Esophagus (tissue), 2 donors: Measurements from ENCODE around the gene MCUB. TPM values are rescaled to one million over a fixed set of nuclear protein-coding genes. Genes with fewer than 3 reads are reported as not detected.
"Not testable (repeated sequence)": the region's sequence is repeated elsewhere in the genome, so short reads cannot be mapped to it uniquely, and the experiment has no call there.

Source experiments
- H3K27ac ChIP-seq, 2 donors: one replicate each; pipeline ENCODE4 v1.5.1; 2013; ENCODE audit warnings: low read depth in 2 of 2, mild to moderate bottlenecking in 2 of 2, inconsistent platforms in 1 of 2, low read length in 1 of 2, moderate library complexity in 1 of 2
- H3K27me3 ChIP-seq, 2 donors: one replicate each; pipeline ENCODE4 v1.6.1; 2013; ENCODE audit warnings: low read length in 2 of 2, control low read depth in 1 of 2, mild to moderate bottlenecking in 1 of 2; ENCODE audit not compliant: insufficient read depth in 2 of 2, control insufficient read depth in 1 of 2
- H3K36me3 ChIP-seq, 2 donors: one replicate each; pipeline ENCODE4 v1.6.1; 2013; ENCODE audit warnings: low read length in 1 of 2; ENCODE audit not compliant: control insufficient read depth in 2 of 2, insufficient read depth in 2 of 2
- H3K4me1 ChIP-seq, 2 donors: one replicate each; pipeline ENCODE4 v1.6.1; 2013; ENCODE audit warnings: low read length in 1 of 2; ENCODE audit not compliant: control insufficient read depth in 2 of 2, insufficient read depth in 2 of 2
- H3K4me3 ChIP-seq, 2 donors: one replicate each; pipeline ENCODE4 v1.5.1; 2013; ENCODE audit warnings: low read length in 2 of 2, mild to moderate bottlenecking in 2 of 2, low read depth in 1 of 2, moderate library complexity in 1 of 2
- H3K9me3 ChIP-seq, 2 donors: one replicate each; pipeline ENCODE4 v1.6.1; 2013; ENCODE audit warnings: mild to moderate bottlenecking in 2 of 2, low read depth in 1 of 2, low read length in 1 of 2, moderate library complexity in 1 of 2; ENCODE audit not compliant: control insufficient read depth in 2 of 2, insufficient read depth in 1 of 2
- WGBS, 2 donors: extraction: QIAGEN DNeasy Blood & Tissue Kit; methylation state at CpG; one replicate each; pipeline ENCODE4 v1.1.7; 2013; 5-methylcytosine and 5-hydroxymethylcytosine counted together
- polyA plus RNA-seq, 2 donors: library from polyadenylated mRNA; stranded (reverse); fragments of 200-250 nt; gene quantifications; one replicate each; pipeline ENCODE4 v1.2.3, GENCODE V29; 2013
- donor health status: healthy with polysubstance abuse.
- donor health status: Bipolar disorder and iron deficiency.

Gene MCUB, protein sequence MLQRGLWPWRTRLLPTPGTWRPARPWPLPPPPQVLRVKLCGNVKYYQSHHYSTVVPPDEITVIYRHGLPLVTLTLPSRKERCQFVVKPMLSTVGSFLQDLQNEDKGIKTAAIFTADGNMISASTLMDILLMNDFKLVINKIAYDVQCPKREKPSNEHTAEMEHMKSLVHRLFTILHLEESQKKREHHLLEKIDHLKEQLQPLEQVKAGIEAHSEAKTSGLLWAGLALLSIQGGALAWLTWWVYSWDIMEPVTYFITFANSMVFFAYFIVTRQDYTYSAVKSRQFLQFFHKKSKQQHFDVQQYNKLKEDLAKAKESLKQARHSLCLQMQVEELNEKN
- 1 to 10 TPM; 4.3 to 9.4 TPM for polyA plus RNA-seq

DNA sequence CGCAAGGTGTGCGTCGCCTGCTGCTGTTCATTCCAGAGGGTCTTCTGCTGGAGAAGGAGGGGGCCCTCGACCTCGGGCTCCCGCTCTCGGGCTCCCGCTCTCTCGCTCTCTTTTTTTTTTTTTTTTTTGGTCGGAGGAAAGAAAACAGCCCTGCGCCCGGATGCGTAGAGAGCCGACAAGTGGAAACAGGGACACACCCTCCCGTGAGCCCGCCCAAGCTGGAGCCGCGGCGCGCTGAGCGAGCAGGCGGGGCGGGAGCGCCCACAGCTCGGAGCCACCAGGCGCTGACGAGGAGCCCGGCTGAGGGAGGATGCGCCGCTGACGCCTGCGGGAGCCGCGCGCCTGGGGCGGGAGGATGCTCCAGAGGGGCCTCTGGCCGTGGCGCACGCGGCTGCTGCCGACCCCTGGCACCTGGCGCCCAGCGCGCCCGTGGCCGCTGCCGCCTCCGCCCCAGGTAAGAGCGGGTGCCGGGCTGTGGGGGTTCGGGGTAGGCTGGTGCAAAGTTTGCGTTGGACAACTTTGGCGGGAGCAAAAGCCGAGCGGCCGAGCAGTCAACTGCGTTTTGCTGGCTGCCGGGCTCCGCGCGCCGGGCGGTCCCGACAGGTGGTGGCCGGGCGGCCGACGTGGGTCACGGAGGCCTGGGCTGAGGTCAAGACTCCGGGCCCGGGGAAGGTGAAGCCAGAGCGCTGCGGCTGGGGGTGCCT lies at the start of gene MCUB:
Gene MCUB, plus strand, starts transcription at position 264 of the 704 bp plus-strand sequence. Its CDS starts 92 bp downstream, at position 356.
- no peaks in the 10 kb centered on the region for H3K36me3 ChIP-seq
- H3K27ac ChIP-seq, result peak within 1 kb of the TSS; percentile 93 to 97
- no peaks in the 10 kb centered on the region for H3K4me1 ChIP-seq
- WGBS, 2 donors, result 0 to 1% methylated on average over 59 to 73 of the region's 73 CpGs
- H3K9me3 ChIP-seq, result peaks cover 0 to 3% of the 10 kb centered on the region in 2 donors
- H3K4me3 ChIP-seq, result peak within 1 kb of the TSS; percentile 68 to 74
- no peaks in the 10 kb centered on the region for H3K27me3 ChIP-seq

DNA sequence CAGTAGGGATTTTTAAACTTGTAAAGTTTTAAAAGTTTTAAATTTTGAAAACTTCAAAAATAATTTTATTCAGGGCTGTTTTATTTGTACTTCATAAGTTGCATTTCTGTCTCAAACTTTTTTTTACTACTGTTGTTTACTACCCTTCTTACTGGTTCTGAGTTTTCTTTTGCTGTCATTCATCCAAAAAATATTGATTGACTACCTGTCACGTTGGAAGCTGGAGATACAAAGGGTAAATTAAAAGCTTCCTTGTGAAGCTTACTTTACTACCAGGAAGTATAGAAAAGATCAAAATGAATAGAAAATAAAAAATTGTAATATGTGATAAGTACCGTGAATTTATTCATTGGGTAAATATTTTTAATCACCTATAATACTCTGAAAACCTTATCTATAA lies 49.4 kb upstream of the MCUB start:
- Histone ChIP-seq H3K27ac (no peak overlapping the region), H3K27me3 (no peaks in the 10 kb centered on the region), H3K4me1 (no peaks in the 10 kb centered on the region), H3K9me3 (no peaks in the 10 kb centered on the region), H3K36me3 (peaks cover 0 to 5% of the 10 kb centered on the region in 2 donors), H3K4me3 (no peak overlapping the region)
- WGBS, 2 donors, result 54 to 69% methylated on average over 2 of the region's 2 CpGs

DNA sequence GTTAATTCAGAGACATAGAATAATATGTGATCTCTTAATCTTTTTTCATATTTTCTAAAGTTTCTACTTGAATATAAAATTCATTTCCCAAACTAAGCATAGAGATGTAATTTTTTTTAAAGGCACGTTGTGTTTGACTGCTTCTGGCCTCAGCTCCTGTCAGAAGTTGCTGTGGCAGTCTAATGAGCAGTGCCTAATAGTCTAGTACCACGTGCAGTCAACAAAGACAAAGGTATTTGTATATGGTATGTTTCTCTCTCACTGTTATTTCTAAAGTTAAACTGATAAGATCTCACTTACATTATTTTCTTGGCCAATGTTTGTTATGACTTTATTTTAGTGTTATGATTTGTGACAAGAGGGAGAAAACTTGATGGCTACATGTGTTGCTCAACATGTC lies 48.6 kb upstream of the MCUB start:
- no peak overlapping the region for H3K27ac ChIP-seq
- no peak overlapping the region for H3K4me3 ChIP-seq
- H3K36me3 ChIP-seq, result peaks cover 0 to 5% of the 10 kb centered on the region in 2 donors
- WGBS, 2 donors, result 52 to 57% methylated on average over 2 of the region's 2 CpGs
- no peaks in the 10 kb centered on the region for H3K4me1 ChIP-seq
- H3K27me3 ChIP-seq, result no peaks in the 10 kb centered on the region
- H3K9me3 ChIP-seq, result no peaks in the 10 kb centered on the region

DNA sequence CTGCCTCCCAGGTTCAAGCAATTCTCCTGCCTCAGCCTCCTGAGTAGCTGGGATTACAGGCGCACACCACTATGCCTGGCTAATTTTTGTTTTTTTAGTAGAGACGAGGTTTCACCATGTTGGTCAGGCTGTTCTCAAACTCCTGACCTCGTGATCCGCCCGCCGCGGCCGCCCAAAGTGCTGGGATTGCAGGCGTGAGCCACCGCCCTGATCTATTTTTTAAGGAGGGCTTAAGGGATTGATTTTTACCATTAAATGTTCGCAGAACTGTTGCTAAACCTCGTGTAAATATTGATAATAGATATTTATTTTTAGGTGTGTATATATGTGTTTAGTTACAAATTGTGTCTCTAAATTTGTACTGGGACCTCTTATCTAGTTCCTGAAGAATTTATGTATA lies 46.7 kb upstream of the MCUB start:
- WGBS, 2 donors, result 97% methylated on average over 12 of the region's 12 CpGs
- not testable (repeated sequence) for H3K4me3 ChIP-seq, H3K36me3 ChIP-seq

DNA sequence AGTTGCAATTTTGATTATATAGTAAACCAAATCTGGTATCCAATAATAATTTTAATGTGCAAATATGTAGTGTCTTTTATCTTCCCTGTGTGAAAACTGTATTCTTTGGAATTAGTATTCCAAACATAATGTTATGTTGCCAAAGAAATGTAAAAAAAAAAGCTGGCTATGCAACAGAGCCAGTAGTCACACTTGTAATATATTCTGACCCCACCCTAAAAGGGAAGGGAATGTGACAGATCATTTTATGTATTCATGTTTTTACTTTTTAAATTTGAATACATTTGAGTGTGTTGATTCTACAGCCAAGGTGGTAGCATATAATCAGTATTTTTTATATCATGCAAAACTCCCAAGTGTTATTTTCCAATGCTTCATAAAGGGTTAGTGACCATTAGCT lies 27.9 kb upstream of the MCUB start:
- no peaks in the 10 kb centered on the region for H3K27me3 ChIP-seq
- peaks cover 6 to 11% of the 10 kb centered on the region in 2 donors for H3K36me3 ChIP-seq
- H3K4me1 ChIP-seq, result no peaks in the 10 kb centered on the region
- H3K4me3 ChIP-seq, result no peak overlapping the region
- H3K9me3 ChIP-seq, result no peaks in the 10 kb centered on the region
- H3K27ac ChIP-seq, result no peak overlapping the region

More for the DNA sequence above, 46.7 kb upstream of the MCUB start:
- not testable (repeated sequence) for H3K9me3 ChIP-seq, H3K27ac ChIP-seq, H3K27me3 ChIP-seq, H3K4me1 ChIP-seq

DNA sequence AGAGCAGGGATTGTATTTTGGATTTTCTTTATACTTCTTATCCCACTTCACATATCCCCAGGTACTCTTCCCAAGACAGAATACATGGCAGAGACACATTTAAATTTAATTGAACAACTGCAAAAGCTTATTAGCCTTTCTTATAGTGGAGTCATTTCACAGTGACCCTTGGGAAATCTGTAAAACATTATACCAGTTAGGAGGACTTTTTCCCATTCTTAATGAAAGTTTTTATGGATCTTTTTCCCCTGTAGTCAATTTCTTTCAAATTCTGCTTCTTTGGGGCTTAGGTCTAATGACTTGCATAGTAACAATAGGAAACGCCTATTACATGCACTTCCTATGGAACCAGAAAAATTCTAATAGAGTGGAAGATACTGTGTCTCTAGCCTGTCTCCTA lies 14.6 kb upstream of the MCUB start:
- no peaks in the 10 kb centered on the region for H3K9me3 ChIP-seq
- H3K27me3 ChIP-seq, result no peaks in the 10 kb centered on the region
- H3K36me3 ChIP-seq, result peaks cover 6 to 8% of the 10 kb centered on the region in 2 donors
- no peak overlapping the region for H3K4me3 ChIP-seq
- H3K27ac ChIP-seq, result no peak overlapping the region
- 95 to 98% methylated on average over 1 of the region's 1 CpG for WGBS, 2 donors
- H3K4me1 ChIP-seq, result no peaks in the 10 kb centered on the region

DNA sequence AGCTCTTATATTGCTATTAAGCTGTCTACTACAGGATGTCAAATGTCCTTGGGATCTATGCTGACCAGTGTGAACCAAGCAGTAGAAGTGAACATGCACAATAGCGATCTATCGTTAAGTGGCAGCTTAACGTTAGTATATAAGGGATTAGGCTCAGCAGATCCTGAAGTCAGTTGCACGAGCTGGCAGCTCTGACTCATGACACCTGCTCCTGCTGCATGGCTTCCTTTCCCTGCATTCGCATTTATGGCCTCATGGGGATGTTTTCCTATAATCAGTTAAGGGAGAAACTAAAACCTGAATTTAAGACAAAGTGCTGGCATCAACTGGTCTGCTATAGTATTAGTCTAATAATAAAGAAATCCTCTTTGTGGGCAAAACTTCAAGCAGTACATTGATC lies 12.7 kb upstream of the MCUB start:
- H3K4me1 ChIP-seq, result no peaks in the 10 kb centered on the region
- no peak overlapping the region for H3K27ac ChIP-seq
- no peaks in the 10 kb centered on the region for H3K27me3 ChIP-seq
- H3K9me3 ChIP-seq, result no peaks in the 10 kb centered on the region
- 68 to 69% methylated on average over 5 of the region's 5 CpGs for WGBS, 2 donors
- H3K4me3 ChIP-seq, result no peak overlapping the region
- peaks cover 5 to 6% of the 10 kb centered on the region in 2 donors for H3K36me3 ChIP-seq

DNA sequence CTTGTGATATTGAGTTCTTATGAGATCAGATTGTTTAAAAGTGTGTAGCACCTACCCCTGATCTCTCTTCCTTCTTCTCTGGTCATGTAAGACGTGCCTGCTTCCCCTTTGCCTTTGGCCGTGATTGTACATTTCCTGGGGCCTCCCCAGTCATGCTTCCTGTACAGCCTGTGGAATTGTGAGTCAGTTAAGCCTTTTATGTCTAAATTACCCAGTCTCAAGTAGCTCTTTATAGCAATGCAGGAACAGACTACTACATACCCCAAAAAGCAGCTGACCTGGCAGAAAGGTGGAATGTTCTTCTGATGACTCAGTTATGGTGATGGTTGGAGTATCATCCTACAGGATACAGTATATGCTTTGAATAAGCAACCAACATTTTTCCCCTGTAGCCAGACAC lies 11.4 kb upstream of the MCUB start:
- H3K4me1 ChIP-seq, result no peaks in the 10 kb centered on the region
- no peaks in the 10 kb centered on the region for H3K27me3 ChIP-seq
- peaks cover 2 to 5% of the 10 kb centered on the region in 2 donors for H3K36me3 ChIP-seq
- no peak overlapping the region for H3K4me3 ChIP-seq
- no peak overlapping the region for H3K27ac ChIP-seq
- 47 to 67% methylated on average over 2 of the region's 2 CpGs for WGBS, 2 donors
- no peaks in the 10 kb centered on the region for H3K9me3 ChIP-seq

DNA sequence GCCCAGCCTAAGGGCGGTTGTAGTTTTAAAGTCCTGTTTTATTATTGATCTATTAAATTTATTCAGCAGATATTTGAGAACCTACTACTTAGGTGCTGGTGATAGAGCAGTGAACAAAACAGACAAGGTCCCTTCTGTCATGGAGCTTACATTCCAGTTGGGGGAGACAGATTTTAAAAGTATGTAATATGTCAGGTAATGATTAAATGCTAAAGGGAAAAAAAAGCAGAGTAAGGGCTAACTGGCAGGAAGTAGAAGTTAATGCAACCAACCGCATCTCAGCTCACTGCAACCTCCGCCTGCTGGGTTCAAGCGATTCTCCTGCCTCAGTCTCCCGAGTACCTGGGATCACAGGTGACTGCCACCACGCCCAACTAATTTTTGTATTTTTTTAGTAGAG lies 7.8 kb upstream of the MCUB start:
- no peaks in the 10 kb centered on the region for H3K4me1 ChIP-seq
- no peak overlapping the region for H3K27ac ChIP-seq
- no peaks in the 10 kb centered on the region for H3K27me3 ChIP-seq
- WGBS, 2 donors, result 98% methylated on average over 6 of the region's 6 CpGs
- H3K9me3 ChIP-seq, result no peaks in the 10 kb centered on the region
- H3K36me3 ChIP-seq, result peaks cover 0 to 3% of the 10 kb centered on the region in 2 donors
- H3K4me3 ChIP-seq, result no peak overlapping the region

DNA sequence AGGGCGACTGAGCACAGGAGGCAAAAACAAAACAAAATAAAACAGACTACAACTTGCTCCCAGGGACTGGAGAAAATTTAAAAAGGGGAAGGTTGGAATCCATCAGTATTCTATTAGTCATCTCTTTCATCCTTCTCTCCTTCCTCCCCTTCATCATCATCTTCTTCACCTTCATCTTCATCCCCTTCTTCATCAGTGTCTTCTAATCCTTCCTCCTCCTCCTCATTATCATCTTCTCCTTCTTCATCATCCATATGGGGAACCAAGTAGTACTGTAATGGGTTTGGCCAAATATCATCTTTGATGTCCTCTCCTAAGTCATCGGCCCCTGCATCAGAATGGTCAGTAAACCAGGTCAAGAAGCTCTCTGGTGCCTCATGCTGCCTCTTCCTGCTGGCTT lies 6.9 kb upstream of the MCUB start:
- Histone ChIP-seq H3K27ac (no peak overlapping the region), H3K4me3 (no peak overlapping the region), H3K36me3 (peaks cover 0 to 3% of the 10 kb centered on the region in 2 donors), H3K27me3 (no peaks in the 10 kb centered on the region), H3K9me3 (peaks cover 0 to 3% of the 10 kb centered on the region in 2 donors), H3K4me1 (no peaks in the 10 kb centered on the region)
- WGBS, 2 donors, result 95 to 99% methylated on average over 2 of the region's 2 CpGs
